GM13977 (cell line): ENCODE results near the gene LRRC9.
A peak's percentile ranks its signal among the peaks of the same experiment; 100 is the strongest.

Experiments used
- DNase-seq: peaks from one replicate; pipeline ENCODE4 v3.0.0; 2012; ENCODE audit warnings: low spot score
- CTCF ChIP-seq: IDR thresholded peaks from 2 replicates; pipeline ENCODE4 v1.5.1; 2012; ENCODE audit warnings: mild to moderate bottlenecking, control low read depth; ENCODE audit not compliant: insufficient read depth; ENCODE audit errors: extremely low read depth, missing control alignments
- in situ Hi-C: fragments of 300-500 bp; cut with MboI; formaldehyde crosslinking; loops from one replicate; pipeline ENCODE4 v1.12.0; 2022; ENCODE audit warnings: low sequenced_read_pairs, low pct_unique_long_range_greater_than_20kb, mixed read lengths, inconsistent platforms; ENCODE audit not compliant: unreplicated experiment

LRRC9 gene

GRCh38 chr14:60111732-60112131 lies 191.8 kb downstream of the LRRC9 start:
- in situ Hi-C loops, result no loop called here
- TF ChIP-seq CTCF, result no peak
- peak; percentile 26 for DNase-seq
